GM12892 (cell line): Measurements from ENCODE around the gene P2RX3.

Source experiments
- POLR2A ChIP-seq: IDR thresholded peaks from 2 replicates; pipeline ENCODE4 v1.6.1; 2011; ENCODE audit warnings: low read depth, low read length, control low read depth
- POLR2AphosphoS5 ChIP-seq: IDR thresholded peaks from 2 replicates; pipeline ENCODE4 v1.6.1; 2011; ENCODE audit warnings: low read depth, low read length, control low read depth

DNA sequence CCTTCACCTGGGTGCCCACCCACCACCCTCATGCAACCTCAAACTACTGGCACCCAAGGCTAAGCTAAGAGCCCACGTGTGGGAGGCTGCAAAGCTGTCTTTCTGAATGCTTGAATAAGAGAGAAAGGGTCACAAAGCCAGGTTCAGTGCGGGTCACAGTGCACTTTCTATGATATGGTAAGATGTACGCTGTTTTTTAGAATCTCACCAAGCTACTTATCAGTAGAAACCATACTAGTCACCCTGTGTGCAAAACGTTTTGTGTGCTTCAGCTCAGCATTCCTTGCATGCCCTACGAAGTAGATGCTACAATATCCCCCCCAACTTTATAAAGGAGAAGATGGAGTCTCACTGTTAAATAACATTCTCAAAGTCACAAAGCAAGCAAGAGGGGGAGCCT lies 14.9 kb downstream of the P2RX3 start:
- TF ChIP-seq POLR2AphosphoS5 (no peak), POLR2A (no peak)
